ENCODE data around the gene KLHL3.
A peak's percentile ranks its signal among the peaks of the same experiment; 100 is the strongest.
"Not testable (repeated sequence)": the region's sequence is repeated elsewhere in the genome, so short reads cannot be mapped to it uniquely, and the experiment has no call there.

The KLHL3 gene

DNA sequence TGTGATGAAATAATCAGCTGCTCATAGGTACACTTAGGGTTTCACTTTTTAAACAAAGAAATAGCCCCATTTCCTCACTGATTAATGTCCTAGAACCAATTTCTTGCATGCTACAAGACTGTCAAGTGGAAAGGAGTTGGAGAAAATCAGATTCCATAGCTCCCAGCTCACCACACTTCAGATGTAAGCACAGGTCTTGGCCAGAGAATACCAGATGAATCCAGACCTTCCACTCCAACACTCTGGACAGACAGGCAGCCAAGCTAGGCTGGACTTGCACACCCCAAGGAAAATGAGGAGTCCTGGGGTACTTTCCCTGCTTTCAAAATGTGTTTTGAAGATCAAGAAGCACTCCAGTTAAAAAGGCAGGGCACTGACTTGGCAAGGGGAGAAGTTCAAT, 68.5 kb downstream of the KLHL3 start:
- DNase-seq (ENCODE audit: low read depth) = no peak

DNA sequence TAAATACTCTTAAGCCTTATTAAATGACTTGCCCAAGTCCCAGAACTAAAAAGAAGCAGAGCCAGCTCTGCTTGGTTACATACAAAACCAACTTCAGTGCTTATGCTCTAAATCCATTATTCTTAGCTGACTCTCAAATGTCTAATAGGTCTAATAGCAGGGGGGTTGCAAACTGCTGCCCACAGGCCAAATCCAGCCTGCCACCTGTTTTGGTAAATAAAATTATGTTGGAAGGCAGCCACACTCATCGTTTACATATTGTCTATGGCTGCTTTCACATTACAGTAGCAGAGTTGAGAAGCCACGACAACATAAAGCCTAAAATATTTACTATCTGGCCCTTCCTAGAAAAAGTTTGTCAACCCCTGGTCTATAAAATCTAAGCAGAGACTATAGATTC, 69.0 kb downstream of the KLHL3 start:
- DNase-seq (ENCODE audit: low read depth) = no peak

DNA sequence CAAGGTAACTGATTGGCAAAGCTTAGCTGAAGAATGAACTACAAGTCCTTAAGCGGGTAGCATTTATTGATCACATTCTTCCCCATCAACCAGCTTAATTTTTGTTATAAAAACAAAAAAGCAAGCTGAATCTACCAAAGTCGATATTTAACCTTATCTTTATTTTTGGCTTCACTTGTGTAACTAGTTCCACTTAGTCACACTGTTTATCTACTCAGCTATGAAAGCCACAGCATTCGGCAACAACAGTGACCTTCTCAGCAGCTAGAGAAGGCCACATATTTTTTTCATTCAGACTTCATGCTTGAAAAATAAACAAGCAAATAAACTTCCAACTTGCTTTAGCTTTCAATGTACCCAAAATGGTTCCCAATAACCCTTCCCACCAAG, 69.4 kb downstream of the KLHL3 start:
- no peak for DNase-seq (ENCODE audit: low read depth)

DNA sequence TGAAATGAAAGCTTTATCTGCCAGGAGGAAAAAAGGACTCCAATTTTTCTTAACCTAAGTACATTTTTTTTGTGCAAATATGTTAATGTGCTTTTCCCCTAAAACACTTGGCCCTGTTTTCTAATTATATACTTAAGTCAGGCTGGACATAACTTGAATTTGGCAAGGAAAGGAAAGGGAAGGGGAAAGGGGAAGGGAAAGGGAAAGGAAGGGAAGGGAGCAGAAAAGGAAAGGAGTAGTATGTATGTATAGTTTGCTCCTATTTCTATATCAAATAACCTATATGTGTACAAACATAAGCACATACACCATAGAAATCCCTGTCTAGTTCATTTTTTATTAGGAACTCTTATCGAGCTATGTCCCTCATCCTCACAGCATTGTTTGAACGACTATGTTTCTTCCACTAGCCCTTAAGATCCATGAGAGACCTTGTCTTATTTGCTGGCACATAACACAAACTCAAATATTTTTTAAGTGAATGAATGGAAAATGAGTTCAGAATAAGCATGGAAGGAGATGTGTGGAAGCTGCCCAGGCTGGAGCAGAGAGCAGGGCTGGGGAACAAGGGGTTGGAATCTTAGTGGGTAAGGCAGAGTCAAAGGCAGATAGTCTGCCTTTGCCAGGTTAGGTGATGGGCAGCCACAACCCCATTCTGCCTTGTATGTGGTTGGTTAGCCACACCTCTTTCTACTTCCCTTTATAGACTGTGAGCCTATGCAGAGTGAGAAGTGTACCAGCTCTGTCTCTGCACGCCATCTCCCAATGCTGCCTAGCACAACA, 70.0 kb downstream of the KLHL3 start:
- DNase-seq (ENCODE audit: low read depth) = no peak

DNA sequence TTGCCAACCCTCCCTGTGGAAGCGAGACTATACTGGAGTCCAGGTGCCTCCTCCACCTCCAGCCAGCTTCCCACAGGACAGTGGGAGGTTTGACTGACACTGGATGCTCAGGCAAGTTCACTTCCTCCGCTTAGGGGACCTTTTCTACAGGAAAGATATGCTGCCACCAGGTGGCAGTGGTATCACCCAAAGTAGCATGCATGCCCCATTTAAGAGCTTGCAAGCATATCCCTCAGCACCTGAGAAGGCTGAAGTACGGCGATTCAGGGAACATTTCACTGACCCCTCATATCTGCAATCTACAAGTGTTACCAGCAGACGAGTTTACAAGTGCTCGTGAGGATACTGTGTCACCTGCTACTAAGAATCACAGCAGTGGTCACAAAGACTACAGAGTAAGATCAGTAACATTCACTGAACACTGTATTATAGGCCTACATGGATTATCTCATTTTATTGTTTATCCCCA, 75.5 kb downstream of the KLHL3 start:
- DNase-seq (ENCODE audit: low read depth) = peak; percentile 1

DNA sequence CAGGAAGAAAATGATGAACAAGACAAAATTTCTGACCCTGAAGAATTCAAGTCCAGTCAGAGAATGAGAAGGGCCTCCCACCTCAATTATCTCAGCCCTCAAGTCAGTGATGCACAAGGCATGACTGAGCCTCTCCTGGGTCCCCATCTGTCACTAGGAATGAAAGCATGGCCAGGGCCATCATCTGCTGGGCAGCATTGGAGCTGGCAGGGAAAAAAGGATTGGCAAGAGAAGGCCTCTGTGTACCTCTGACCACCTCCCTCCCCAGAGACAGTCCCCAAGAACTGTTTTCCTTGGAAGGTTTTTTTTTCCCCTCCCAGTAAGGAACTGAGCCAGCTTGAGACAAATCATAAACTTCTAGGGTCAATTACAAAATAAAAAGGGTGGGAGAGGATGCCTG, 76.7 kb downstream of the KLHL3 start:
- DNase-seq (ENCODE audit: low read depth) = no peak

DNA sequence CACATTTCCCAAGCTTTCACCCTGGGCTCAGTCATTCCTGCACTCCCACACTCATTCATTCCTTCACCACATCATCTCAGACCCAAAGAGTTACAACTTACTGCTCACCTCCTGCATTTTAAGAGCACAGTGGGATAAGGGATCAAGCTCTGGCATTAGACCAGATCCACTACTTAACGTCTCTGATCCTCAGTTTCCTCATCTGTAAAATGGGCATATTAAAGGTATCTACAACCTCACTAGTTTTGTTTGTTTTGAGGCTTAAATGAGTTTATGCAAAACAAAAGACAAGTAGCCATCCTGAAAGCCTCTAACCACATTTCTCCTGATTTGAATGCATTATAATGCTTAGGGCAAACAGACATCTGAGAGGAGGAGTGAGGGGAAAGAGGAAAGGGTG, 77.6 kb downstream of the KLHL3 start:
- DNase-seq (ENCODE audit: low read depth) = no peak

DNA sequence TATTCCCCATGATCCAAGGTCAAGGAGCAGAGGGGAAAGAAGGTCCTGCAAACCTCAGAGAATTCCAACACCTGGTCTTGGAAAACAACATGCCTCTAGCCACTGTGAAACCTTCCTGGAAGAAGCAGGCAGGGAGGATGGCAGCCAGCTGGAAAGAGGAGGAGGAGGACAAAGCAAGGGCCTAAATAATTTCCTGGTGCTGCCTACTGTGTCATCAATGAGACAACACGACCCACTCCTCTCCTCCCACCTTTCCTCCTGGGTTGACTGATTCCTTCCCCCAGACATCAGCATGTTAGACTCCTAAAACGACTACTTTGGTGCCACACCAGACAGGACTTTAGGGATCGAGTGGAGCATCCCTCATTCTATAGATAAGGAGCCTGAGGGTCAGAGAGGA, 78.8 kb downstream of the KLHL3 start:
- DNase-seq (ENCODE audit: low read depth) = no peak

DNA sequence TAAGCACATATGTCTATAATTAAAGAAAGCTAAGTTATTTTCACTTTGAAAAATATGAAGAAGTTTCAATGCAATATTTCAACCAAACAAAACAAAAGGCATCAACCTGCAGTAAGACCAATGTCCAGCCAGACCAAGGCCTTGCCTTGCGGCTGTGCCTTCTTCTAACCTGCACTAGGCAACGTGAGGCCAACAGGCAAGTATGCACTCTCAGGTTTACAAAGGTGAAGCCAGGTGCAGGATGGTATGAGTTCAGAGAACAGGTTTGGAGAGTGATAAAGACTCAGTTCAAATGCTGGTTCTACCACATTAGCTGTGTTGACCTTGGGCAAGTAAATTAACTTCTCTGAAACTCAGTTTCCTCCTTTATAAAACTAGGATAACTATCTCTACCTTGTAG, 79.3 kb downstream of the KLHL3 start:
- DNase-seq (ENCODE audit: low read depth) = no peak

DNA sequence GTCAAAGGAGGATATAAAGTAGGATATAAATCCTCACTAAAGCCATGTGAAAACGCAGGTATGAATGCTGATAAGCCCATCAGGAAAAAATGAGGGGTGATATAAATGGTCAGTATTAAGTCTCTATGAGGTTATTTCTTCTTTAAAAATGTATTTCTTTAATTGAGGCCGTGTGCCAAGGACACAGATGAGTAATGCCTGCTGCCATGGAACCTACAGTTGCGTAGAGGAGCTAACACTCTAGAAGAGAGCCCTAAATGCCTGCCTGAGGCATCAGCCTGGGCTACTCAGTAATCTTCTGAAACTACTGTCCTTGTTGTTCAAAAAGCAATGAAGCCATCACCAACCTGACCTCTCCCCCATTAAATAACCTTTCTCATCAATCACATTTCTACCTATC, 84.9 kb downstream of the KLHL3 start:
- no peak for DNase-seq (ENCODE audit: low read depth)

DNA sequence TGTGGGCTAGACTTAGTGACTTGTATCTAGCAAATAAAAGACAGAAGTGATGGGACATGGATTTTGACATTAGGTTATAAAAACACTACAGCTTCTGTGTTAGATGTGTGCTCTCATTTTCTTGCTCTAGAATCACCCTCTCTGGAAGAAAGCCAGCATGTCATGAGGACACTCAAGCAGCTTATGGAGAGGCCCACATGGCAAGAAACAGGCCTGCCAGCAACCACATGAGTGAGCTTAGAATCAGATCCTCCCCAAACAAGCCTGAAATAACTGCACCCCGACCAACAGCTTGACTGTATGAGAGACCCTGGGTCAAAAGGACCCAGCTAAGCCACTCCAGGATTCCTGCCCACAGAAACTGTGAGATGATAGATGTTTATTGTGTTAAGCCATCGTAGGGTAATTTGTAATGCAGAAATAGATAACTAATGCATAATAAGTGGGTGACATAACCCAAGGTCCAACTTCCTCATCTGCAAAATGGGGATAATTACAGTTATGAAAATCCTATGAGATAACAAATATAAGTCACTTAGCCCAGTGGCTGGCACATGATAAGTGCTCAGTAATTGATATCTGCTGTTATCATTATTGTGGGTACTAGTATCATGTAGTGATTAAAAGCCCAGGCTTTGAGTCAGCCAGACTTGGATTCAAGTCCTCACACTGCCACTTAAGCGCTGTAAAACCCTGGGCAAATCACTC, 86.5 kb downstream of the KLHL3 start:
- DNase-seq (ENCODE audit: low read depth) = no peak

DNA sequence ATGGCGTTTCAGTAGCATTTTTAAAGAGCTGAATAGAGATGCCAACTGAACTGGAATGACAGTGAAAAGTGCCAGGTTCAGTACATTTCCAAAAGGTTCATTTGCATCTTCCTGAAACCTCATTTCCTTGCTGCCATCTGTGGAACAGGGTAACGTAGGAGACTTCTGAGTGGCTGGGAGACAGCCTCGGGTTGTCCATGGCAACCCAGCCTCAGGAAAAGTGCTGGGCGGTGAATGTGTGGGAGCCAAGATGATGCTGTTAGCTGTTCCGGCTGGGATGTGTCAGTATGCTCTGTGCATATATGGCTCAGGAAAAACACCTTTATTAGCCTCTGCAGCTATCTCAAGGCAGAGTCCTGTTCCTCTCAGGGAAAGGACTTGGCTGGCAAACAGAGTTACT, 87.5 kb downstream of the KLHL3 start:
- DNase-seq (ENCODE audit: low read depth) = no peak

DNA sequence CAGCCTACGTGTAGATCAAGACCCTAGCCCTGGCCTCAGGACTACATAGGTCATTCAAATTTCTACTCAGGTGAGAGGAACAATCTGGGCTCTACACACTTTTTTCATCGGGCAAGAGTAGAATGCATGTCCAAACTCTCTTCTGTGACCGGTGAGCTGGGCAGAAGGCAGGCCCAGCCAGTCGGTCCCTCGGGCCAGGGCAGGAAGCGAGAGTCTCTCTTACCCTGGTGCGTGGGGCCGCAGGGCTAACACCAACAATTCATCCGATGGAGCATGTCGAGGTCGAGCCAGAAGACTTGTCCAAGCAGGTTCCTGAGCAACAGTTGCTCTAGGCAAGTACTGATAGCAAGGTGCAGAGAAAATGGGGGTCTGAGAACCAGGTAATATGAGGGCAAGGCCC, 88.5 kb downstream of the KLHL3 start:
- DNase-seq (ENCODE audit: low read depth) = no peak

DNA sequence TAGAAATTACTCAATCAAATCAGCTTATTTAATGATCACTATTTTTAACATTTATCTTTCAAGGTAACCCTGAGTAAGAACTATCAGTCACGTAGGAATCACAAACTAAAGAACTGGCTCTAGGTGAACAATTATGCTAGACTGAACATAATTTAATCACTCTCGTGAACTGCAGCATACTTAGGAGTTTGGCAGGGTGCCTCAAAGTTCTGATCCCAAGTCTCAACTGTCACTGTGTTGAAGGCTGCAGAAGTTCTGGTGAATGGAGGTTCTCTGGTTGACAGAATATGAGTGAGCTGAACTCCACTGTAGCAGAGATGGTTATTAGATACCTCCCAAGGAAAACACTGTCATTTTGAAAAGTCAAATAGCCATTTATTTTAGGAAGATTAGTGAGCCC, 89.1 kb downstream of the KLHL3 start:
- DNase-seq (ENCODE audit: low read depth) = no peak

DNA sequence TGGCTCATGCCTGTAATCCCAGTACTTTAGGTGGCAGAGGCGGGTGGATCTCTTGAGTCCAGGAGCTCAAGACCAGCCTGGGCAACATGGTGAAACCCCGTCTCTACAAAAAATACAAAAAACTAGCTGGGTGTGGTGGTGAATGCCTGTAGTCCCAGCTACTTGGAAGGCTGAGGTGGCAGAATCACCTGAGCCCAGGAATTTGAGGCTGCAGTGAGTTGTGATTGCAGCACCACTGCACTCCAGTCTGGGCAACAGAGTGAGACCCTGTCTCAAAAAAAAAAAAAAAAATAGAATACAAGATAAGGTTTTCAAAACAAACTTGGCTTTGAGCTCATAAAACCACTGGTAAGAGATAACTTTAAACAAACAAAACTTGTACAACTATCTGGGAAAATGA, 92.8 kb downstream of the KLHL3 start:
- not testable (repeated sequence) for DNase-seq (ENCODE audit: low read depth)

DNA sequence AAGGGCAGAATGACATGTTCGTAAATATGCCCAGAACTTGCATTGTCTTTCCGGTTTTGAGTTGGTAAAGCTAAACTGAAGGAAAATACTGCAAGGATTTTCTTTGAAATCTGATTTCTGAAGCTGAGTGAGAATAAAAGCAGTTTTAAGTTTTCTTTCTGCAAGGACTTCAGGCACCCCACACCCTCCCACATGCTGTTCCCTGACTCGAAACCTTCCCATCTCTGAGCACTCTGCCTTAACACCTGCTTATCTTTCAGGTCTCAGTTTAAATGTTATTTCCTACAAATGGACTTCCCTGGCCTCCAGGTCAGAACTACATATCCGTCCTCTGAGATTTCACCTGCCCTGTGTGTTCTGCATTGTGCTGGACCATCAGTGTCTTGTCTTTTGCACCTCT, 93.8 kb downstream of the KLHL3 start:
- no peak for DNase-seq (ENCODE audit: low read depth)

DNA sequence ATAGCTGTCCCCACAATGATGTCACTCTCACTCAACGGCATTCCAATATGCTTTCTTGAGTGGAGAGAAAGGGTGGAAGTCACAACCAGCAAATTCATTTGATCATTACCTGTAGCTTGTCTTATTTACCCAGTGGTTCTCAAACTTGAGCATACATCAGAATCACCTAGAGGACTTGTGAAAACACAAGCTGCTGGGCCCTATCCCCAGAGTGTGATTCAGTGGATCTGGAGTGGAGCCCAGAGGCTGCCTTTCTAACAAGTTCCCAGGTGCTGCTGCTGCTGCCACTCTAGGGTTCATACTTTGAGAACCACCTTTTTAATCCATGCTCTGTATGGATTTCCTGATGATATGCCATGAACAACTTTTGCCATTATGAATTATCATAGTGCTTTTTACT, 94.7 kb downstream of the KLHL3 start:
- DNase-seq (ENCODE audit: low read depth) = no peak

DNA sequence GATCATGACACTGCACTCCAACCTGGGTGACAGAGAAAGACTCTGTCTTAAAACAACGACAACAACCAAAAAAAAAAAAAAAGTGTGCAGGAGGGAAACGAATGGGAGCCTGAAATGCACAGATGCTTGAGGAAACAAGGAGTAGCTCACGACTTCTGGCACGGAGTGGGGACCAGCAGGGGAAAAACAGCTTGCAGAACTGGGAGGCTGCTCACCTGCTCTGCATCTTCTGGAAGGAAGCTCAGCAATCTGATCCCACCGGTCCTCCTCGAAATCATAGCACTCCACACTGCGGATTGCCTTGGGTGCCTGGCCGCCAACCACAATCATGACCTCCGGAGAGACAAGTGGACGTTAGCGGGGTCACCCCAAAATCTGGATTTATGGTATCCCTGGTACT, 96.2 kb downstream of the KLHL3 start:
- no peak for DNase-seq (ENCODE audit: low read depth)

DNA sequence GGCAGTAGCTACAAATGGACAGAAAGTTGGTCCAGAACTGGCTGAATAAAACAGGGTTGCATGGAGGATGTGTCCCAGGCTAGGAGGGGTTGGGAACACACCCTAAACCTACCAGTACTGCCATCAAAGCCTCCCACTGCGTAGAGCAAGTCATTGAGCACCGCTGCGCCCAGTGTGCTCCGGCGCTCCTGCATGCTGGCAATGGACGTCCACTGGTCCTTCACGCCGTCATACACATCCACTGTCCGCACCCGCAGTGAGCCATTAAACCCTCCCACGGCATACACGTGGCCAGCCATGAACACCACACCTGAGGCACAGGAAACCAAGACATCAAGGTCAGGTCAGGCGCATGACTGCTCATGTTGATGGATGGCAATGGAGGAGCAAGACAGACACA, 97.0 kb downstream of the KLHL3 start:
- DNase-seq (ENCODE audit: low read depth) = no peak

DNA sequence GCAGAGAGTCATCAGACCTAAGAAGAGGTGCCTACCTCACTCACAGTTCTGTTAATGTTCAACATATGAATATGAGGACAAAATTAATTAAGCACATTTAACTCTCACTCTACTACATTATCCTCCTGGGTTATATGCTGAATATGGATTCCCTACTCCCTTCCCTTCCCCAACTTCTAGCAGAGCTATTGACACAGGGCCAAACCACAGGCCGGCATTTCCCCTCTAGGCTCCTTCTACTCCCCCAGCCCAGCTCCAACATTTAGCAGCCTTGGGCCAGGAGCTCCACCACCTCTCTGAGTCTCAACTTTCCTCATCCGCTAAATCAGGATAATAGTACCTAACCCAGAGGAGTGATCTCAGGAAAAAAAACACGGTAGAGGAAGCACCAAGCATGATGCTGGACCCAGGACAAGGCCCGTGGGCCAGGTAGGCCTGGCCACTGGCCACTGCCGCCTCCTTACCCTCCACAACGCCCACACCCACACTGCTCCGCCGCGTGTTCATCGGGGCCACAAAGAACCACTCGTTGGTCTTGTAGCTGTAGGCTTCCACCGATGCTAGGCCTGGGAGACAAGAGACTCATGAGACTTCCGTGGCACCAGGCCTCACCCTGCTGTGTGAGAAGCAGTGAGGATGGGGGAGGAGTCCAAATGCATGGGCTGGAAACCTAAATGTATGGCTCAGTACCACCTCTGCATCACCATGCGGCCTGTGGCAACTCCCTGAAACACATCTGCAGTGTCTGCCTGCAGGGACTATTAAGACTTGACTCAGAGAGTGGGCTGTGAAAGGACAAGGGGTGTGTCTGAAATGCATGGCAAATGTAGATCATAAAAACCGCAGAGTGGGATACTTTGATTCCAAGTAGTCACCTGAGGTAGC, 98.8 kb downstream of the KLHL3 start:
- no peak for DNase-seq (ENCODE audit: low read depth)

DNA sequence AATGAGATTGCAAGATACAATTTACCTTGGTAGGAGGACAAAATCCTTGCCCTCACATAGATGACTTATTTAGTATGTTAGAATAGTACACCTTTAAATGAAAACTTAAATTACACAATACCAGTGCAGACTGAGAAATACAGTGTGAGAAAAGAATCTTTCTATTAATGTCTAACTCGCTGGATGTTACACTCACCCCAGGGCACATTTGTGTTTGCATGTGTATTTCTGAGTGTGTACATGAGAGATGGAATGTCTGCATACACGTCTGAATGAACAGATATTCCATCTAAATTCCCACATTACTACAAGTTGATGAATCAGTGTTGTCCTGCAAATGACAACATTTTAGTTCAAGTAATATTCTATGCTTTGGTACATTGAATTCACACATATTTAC, 99.8 kb downstream of the KLHL3 start:
- no peak for DNase-seq (ENCODE audit: low read depth)

DNA sequence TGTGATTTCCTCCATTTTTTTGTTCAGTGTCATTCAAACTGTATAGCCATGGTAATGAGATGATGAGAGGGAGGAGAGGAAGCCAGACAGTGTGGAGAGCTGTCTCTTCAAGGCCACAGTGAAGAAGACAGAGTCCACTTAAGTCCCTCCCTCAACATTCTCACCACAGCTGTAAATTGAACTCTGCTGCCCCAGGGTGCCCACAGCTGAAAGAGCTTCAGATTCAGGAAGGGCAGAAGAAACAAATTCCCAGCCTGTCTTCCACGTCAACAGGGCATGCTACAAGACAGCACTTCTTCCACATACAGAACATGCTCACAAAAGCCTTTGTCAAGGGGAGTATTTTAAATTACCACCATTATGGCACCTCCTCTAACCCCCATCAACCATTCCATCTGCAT, 100.4 kb downstream of the KLHL3 start:
- no peak for DNase-seq (ENCODE audit: low read depth)

DNA sequence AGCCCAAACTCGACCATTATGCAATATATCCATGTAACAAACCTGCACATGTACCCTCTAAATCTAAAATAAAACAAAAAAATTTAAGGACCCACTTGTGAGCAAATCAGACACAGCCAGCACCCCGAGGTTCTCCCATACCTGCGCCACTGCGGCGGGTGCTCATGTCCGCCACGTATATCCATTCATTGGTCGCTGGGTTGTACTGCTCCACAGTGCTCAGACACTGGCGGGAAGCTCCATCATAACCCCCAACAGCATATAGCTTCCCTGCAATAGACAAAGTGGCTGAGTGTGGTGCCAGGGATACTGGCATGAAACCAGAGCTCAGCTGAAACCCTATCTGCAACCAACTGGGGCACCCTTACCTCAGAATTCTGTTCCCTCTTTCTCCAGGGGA, 102.0 kb downstream of the KLHL3 start:
- DNase-seq (ENCODE audit: low read depth) = no peak
